ENCODE results near the gene METTL6.
"Not testable (repeated sequence)": the region's sequence is repeated elsewhere in the genome, so short reads cannot be mapped to it uniquely, and the experiment has no call there.

Gene METTL6

GRCh38 chr3:15427182-15427880 is at the start of gene METTL6, which contains the start of gene EAF1:
METTL6 (minus strand) TSS chr3:15427544; CDS start chr3:15426511, 1,033 bp downstream.
EAF1 (plus strand) TSS chr3:15427598; CDS start chr3:15427780, 182 bp downstream.
- DNase-seq: peak; percentile 60

GRCh38 chr3:15476378-15476777 is 49.0 kb upstream of the METTL6 start:
- DNase-seq: no peak

GRCh38 chr3:15475161-15475560 is 47.8 kb upstream of the METTL6 start:
- no peak for DNase-seq

GRCh38 chr3:15471861-15472260 is 44.5 kb upstream of the METTL6 start:
- DNase-seq: no peak

- no peak for DNase-seq
Observed at GRCh38 chr3:15470849-15471248, 43.5 kb upstream of the METTL6 start.

- DNase-seq: no peak
Observed at GRCh38 chr3:15470261-15470660, 42.9 kb upstream of the METTL6 start.

GRCh38 chr3:15467227-15468181 is 40.2 kb upstream of the METTL6 start:
- DNase-seq: no peak

- DNase-seq: no peak
Observed at GRCh38 chr3:15465876-15466585, 38.7 kb upstream of the METTL6 start.

- no peak for DNase-seq
Observed at GRCh38 chr3:15462451-15462850, 35.1 kb upstream of the METTL6 start.

- no peak for DNase-seq
Observed at GRCh38 chr3:15460891-15461531, 33.7 kb upstream of the METTL6 start.

GRCh38 chr3:15458212-15458780 is 31.0 kb upstream of the METTL6 start:
- no peak for DNase-seq

GRCh38 chr3:15456915-15457314 is 29.6 kb upstream of the METTL6 start:
- not testable (repeated sequence) for DNase-seq

GRCh38 chr3:15456321-15456720 is 29.0 kb upstream of the METTL6 start:
- DNase-seq: no peak

- no peak for DNase-seq
Observed at GRCh38 chr3:15455756-15456155, 28.4 kb upstream of the METTL6 start.

GRCh38 chr3:15454965-15455364 is 27.6 kb upstream of the METTL6 start:
- no peak for DNase-seq

- no peak for DNase-seq
Observed at GRCh38 chr3:15453991-15454625, 26.8 kb upstream of the METTL6 start.

GRCh38 chr3:15453501-15453900 is 26.2 kb upstream of the METTL6 start:
- DNase-seq: no peak

- no peak for DNase-seq
Observed at GRCh38 chr3:15452961-15453360, 25.6 kb upstream of the METTL6 start.

GRCh38 chr3:15452156-15452555 is 24.8 kb upstream of the METTL6 start:
- DNase-seq: no peak

- no peak for DNase-seq
Observed at GRCh38 chr3:15451216-15452113, 24.1 kb upstream of the METTL6 start.

Measured in NCI-H2029 treated with DMSO at 0.1 percent for 48 hours (cell line).